Sciatic nerve (tissue), 2 donors: ENCODE measurements around the gene SGIP1. TPM values are rescaled to one million over a fixed set of nuclear protein-coding genes. Genes with fewer than 3 reads are reported as not detected.
A peak's percentile ranks its signal among the peaks of the same experiment; 100 is the strongest.
"Not testable (repeated sequence)": the region's sequence is repeated elsewhere in the genome, so short reads cannot be mapped to it uniquely, and the experiment has no call there.

ENCODE experiments used
- ATAC-seq: fragments of 200-7000 bp; cut with Tn5 transposase; one replicate; pipeline ENCODE4 v1.9.1; 2020; ENCODE audit warnings: mild to moderate bottlenecking, moderate library complexity
- DNase-seq: peaks from one replicate; pipeline ENCODE4 v3.0.0-alpha.2; 2020; ENCODE audit warnings: low spot score
- intact Hi-C: fragments of 100-400 bp; cut with DNase I; formaldehyde crosslinking; loops from one replicate; pipeline ENCODE4 v1.14.2; 2022
- total RNA-seq: library from RNA; stranded (reverse); fragmentation: NEBNext Ultra II Directional; extraction: Animal tissue kit (Norgen Biotek cat#: 25700); gene quantifications from one replicate; pipeline ENCODE4 v1.2.1, GENCODE V29; 2021
- donor health status: DM: no; HTN: no; CAD: no.
- donor health status: DM: no; HTN: no; CAD: no.

The SGIP1 gene
- total RNA-seq, 1 donor from 2014 or later = 7.0 TPM

DNA sequence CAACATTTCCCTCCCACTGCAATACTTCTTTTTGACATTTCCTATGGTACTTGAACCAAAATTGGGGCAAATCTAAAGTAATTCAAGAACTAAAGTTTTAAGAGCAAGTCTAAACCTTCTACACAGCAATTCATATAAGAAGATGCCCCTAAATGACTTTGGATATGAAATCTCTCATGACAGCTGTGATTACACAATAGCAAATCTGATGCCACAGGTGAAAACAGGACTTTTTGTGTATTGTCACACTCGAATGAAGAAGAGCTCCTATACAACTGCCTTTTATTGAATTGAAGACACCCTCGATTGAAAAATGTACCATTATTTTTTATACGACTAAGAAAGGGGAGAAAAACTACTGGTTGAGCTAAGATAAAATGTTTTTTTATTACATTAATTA is 158.7 kb downstream of the SGIP1 start:
- DNase-seq (no peak), ATAC-seq (no peak)
- intact Hi-C loops = no loop called here

DNA sequence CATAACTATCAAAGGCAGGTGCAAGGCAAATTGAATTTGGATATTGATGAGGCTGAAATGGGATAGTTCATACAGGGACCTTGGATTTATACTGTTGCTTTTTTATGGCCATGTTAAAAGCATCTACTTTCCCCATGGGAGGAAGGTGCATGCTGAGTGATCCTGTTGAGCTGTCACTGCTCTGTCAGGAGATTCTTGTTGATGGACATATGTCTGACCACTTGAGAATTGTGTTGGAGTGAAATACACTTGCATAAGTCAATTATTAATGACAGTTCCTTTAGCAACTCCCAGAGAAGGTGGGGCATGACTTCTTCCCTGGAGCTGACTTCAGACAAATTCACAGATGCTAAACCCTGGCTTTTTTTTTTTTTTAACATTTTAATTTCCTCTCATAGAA is 159.9 kb downstream of the SGIP1 start:
- ATAC-seq = no peak
- intact Hi-C loops = no loop called here
- no peak for DNase-seq

DNA sequence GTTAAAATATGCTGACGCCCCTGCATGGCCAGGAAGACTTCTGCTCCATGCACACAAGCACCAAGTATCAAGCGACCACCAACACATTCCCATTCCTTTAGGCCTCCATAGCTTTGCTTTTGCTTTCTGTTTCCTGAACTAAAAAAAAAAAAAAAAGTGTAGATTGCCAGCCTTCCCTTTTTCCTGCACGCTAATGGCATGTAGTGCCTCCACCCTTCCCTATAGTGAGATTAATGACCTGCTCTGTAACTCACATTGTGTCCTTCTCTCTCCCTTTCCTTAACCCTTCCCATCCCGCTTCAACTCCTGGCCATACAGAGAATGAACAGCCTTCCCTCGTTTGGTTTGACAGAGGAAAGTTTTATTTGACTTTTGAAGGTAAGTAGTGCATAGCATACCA is 161.2 kb downstream of the SGIP1 start:
- intact Hi-C loops = no loop called here
- no peak for ATAC-seq
- DNase-seq = no peak

DNA sequence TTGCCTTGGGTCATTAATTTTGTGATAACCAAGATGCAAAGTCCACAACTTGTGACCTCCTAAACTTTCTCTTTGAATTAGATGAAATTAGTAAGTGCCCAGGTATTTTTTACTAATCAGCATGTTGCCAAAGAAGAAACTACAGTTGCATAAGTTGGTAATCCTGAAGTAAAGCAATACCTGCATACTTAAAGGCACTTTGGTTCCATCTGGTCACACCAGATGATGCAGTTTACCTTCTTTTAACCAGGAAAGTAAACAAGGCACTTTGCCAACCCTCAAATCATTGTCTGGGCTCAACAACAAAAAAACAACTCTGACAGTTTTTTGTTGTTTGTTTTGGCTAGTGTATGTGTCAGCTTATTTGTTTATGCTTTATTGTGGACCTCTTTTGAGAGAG is 162.8 kb downstream of the SGIP1 start:
- intact Hi-C loops = no loop called here
- no peak for DNase-seq
- no peak for ATAC-seq

DNA sequence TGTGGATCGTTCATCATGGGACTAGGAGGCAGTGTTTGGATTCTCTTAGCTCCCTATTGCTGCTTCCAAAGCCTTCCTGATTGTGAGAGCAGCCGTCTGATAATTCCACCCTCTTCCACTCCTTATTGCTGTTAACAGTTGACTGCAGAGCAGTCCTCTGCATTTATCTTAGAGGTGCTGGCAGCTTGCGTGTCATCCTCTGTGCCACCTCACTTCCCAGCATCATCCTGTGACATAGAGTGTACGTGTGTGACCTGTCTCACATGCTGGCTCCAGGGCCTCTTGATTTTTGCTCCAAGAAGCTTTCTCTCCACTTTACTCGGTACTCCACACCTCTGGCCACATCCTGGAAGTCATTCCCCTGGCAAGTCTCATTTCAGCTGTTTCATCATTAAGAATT is 165.3 kb downstream of the SGIP1 start:
- DNase-seq (no peak), ATAC-seq (no peak)
- intact Hi-C loops = no loop called here

DNA sequence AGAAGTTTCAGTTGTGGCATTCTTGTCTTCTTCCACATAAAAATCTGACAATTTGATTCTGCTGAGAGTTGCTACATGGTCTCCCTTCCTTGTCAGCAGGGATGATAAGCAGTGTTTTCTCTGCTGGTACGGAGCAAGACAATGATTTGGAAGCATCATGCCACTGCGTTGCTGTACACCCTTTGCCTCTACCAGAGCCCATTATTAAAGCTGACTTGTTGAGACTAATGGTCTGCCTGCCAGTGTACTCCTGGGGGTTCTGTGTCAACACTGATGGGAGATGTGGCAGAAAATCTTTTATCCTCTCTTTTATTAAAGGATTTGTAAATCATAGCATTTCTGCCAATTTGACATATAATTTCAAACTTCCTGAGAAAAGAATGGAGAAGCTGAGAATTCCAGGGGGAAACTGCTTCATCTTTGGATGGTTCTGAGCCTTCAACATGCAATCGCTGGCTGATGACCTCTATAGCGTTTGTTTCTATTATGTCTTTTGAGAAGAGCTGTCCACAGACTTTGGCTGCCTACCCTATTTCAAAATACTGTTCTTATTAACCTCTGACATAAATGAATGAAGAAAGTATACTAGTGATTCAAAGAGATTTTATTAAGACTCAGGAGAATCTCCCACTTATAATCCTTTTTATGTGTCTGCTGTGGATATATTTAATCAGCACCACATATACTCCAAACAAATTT is 170.4 kb downstream of the SGIP1 start:
- ATAC-seq (no peak), DNase-seq (no peak)
- intact Hi-C loops = no loop called here

DNA sequence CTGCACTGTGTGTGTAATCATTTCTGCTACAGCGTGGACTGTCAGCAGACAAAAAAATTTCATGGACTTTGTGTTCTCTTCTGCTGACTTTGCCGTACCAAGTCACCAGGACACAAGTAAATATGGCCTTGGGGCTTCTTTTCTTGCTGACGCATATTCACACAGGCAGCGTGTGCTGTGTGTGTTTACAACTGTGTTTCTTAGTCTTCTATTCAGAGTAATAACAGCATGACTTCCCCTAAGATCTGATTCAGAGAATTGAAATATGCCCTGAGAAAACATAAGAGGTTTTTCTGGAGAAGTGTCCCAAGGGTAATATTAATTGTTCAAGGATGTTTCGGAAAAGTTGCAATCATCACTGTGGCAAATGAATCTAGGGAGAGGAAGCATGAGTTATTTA is 171.2 kb downstream of the SGIP1 start:
- intact Hi-C loops = no loop called here
- DNase-seq (no peak), ATAC-seq (peak; percentile 68)

DNA sequence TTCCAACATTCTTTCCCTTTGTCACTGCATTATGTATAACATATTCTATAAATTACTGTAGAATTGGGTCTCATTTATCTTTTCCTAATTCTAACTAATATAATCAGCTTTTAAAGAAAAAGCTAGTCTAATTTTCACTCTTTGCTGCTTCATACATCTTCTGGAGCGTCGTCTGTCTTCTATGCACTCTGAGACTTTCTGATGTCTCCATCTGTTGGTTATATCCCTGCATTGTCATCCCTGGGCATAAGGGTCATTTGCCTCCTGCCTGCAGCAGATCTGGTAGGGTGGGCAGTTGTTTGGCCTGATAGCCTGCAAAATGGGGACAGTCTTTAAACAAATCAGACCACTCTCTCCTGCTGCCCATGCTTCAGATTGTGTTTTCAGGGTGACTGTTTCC is 177.5 kb downstream of the SGIP1 start:
- ATAC-seq (no peak), DNase-seq (no peak)
- intact Hi-C loops = no loop called here

DNA sequence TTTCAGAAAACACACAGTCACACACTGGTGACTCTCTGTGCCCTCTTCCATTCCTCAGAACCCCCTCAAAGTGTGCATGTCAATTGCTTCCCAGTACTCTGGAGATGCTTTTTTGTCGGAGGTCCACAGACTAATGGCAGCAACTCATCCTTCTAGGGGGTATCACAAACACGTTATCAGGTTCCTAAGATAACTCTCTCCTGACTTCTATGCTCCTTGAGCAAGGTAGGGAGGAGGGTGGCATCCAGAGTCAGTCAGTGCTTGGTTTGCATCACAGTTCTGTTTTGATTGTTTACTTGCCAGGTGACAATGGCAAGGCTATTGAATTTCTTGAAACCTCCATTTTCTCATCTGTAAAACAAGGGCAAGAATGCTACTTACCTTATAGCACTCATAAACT is 178.9 kb downstream of the SGIP1 start:
- intact Hi-C loops = no loop called here
- DNase-seq = no peak
- ATAC-seq = no peak

DNA sequence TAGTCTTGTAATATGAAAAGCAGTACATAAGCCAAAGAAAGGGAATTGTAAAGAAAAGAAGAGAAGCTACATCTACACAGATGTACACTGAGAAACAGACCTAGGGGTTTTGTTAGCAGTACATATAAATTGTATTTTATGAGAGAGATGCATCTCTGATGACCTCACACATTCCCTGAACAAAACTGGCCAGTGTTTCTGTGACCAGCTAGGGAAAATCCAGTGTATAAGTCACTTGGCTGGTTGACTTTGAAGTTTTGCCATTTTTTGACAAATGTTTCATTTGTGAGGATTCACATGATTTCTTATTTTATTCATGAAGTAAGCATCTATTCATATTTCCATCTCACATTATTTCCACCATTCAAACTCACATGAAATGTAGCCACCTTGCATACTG is 190.0 kb downstream of the SGIP1 start:
- no peak for ATAC-seq
- DNase-seq = no peak
- intact Hi-C loops = no loop called here

DNA sequence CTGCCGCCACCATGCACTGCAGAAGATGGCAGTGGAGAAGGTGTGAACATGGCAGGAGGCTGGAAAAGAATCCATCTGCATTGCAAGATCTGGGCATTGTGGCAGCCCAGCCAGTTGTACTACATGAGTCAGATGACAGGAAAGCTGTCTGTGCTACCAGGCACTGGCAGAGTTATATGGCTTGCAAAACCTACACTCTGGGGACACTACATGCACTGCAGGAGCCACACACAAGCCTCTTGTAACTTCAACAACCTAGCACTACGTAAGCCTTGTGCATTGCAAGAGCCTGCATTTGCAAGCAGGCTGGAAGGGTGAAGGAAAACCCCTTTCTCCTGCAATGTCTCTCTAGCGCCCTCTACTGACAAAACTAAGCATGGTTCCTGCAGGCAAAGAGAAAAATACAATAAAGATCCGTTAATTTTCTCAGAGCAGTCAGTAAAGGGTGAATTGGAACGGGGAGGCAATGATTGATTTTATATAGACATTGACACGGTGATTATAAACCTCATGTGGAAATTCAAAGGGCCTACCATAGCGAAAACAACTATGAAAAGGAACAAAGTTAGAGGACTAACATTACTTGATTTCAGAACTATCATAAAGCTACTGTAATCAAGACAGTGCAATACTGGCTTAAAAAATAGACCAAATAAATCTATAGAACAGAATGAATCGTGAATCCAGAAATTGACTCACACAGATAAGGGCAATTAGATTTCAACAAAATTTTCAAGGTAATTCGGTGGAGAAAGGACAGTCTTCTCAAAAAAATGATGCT is 192.1 kb downstream of the SGIP1 start:
- ATAC-seq (peak; percentile 78), DNase-seq (no peak)
- intact Hi-C loops = no loop called here

DNA sequence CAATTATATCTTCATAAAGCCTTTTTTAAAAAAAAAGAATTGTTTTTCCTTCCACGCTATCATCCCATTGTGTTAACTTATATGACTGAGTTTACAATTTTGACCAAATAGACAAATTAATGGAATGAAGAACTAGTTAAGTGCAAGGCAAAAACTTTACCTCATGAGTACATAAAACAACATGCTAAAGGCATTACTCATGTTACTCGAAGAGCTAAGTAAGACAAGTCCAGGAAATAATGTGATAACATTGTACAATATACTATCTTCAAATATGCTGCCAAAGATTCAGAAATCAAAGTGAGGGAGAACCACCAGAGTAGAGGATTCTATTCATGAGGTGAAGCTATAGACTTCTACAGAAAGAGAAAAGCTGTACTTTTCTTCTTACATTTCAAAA is 194.1 kb downstream of the SGIP1 start:
- intact Hi-C loops = no loop called here
- ATAC-seq = no peak
- no peak for DNase-seq

DNA sequence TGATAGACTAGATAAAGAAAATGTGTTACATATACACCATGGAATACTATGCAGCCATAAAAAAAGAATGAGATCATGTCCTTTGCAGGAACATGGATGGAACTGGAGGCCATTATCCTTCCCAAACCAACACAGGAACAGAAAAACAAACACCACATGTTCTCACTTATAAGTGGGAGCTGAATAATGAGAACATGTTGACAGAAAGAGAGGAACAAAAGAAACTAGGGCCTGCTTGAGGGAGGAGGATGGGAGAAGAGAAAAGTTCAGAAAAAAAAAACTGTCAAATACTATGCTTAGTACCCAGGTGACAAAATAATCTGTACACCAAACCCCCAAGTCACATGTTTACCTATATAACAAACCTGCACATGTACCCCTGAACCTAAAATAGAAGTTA is 194.8 kb downstream of the SGIP1 start:
- intact Hi-C loops, ATAC-seq, DNase-seq: not testable (repeated sequence)

DNA sequence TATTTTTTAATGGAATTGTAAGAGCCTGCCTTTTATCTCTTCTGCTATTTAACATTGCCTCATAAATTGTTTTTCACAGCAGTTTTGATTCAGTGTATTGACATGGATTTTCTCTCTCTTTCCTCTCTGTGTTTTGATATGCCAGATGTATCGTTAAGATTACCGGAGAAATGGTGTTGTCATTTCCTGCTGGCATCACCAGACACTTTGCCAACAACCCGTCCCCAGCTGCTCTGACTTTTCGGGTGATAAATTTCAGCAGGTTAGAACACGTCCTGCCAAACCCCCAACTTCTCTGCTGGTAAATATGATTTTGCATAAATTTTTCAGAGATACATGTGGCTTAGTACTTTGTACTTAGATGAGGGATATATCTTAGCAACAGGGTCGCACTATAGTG is 195.2 kb downstream of the SGIP1 start:
- ATAC-seq = no peak
- intact Hi-C loops = no loop called here
- DNase-seq = no peak

DNA sequence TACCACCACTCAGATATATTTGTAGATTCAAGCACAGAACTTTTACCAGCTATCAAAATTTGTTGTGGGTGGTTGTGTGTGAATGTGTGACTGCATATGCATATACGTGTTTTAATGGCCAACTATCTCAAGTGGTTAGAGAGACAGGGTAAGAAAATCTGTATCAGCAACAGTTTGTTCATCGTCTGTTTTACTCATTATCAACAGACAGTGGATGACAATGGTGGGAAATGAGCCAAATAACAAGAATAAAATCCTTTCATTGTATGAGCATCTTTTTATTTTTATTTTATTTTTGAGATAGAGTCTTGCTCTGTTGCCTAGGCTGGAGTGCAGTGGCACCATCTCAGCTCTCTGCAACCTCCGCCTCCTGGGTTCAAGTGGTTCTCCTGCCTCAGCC is 195.6 kb downstream of the SGIP1 start:
- DNase-seq (no peak), ATAC-seq (no peak)
- intact Hi-C loops = no loop called here

DNA sequence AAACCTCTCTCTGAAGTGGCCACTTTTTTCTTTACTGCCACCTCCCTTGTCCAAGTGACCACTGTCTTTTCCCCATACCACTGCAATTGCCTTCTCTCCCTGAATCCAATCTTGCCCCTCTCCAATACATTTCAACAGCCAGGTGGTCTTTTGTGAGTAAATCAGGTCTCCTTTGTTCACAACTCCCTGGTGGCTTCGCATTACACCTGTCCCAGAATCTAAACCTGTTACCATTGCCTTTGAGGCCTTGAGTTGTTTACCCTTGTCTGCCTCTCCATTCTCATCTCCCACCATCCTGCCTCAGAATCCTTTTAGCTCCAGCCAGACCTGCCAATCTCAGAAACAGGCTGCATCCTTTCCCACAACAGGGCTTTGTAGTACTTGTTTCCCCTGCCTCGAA is 196.5 kb downstream of the SGIP1 start:
- ATAC-seq (no peak), DNase-seq (no peak)
- intact Hi-C loops = no loop called here

DNA sequence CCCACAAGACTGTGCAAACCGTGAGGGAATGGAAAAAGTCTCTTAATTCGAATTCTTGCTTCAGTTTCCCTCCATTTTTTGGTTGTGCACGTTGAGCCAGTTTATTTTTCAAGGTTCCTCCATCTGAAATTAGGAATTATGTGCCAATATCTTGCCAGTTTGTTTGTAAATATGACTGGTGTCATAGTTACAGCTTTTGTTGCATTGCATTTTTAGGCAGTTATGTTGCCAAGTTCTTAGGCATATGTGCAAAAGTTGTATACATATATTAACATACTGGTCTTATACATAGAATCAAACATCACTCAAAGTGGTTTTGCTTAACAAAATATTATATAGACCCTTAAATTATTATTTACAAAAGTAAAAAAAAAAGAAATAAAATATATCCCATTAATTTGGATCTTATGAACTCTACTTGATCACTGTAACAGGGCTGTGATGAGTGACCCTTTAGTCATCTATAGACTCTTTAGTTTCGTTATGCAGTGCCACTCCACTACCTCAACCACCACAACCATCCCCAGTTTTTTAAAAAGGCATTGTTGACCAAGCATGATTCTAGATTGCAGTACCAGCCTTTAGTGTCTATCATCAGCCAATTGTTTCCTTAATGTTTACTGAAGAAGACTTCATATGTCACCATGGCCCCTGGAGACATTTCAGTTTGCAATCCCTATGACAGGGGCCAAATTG is 197.4 kb downstream of the SGIP1 start:
- DNase-seq (no peak), ATAC-seq (no peak)
- intact Hi-C loops = no loop called here

DNA sequence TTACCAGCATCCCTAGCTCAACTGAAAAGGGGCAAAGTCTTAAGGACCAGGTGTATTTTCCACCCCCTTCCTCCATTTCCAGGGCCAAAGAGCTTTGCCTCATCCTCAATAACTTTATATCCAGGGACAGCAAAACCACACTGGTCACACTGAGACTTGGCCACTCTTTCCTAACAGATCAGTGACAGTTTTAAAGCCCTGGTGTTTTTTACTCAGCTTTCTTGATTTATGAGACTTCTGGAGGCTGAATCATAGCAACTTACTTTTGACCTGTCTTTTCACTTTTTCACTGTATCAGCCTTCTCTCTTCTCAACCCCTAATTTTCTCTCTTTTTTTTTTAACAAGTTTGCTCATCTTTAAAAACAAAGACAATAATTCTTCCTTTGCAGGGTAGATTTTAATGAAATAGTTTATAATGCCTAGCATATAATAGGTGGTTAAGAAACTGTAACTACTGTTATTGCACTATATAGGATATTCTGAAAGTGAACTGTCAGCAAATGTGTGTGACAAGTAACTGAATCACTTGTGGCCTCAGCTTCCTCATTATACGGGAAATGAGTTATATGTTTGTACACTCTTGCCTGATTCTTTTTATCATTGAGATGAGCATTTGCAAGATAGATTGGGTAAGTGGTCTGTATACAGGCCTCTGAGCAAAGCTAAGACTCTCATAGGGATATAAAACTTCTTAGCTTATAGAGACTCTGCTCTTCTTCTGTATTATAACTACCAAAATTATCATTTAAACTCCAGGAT is 198.6 kb downstream of the SGIP1 start:
- ATAC-seq = peak; percentile 64
- intact Hi-C loops = no loop called here

DNA sequence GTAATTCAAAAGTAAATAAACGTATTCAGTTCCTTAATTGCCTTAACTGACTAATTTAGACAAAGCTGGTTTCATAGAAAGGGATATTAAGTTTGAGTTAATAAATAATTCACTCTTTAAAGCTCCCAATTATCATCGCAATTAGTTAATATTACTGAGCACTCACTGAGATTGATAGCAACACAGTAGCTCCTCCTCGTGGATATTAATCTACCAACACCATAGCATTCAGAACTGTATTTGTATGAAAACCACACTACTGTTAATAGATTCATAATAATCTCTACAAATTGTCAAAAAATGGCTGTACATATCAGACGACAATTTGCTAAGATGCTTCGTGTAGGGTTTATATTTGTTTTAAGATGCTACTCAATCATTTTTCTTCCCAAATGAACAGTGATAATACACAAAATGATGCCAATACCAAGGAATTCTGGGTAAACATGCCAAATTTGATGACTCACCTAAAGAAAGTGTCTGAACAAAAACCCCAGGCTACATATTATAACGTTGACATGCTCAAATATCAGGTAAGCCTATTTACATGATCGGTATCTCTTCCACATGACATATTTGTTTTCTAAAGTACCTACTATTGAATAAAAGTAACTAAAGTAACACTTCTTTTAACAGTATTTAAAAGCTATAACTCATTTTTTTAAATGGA is 199.5 kb downstream of the SGIP1 start:
- no peak for ATAC-seq
- DNase-seq = no peak
- intact Hi-C loops = no loop called here

More for the DNA sequence above, 198.6 kb downstream of the SGIP1 start:
- DNase-seq = no peak
